Uterus (tissue), 4 donors: ENCODE measurements around the gene RTRAF. TPM values are rescaled to one million over a fixed set of nuclear protein-coding genes. Genes with fewer than 3 reads are reported as not detected.

Experiments used
- DNase-seq, 2 donors: peaks; one replicate each; pipeline ENCODE4 v3.0.0-alpha.2; 2019 to 2020
- H3K27ac ChIP-seq, 2 donors: fragments of 200-600 bp; sonication (generic); 1 replicate in 1 of 2; 2 replicates in 1 of 2; pipeline ENCODE4 v1.5.1; 2016 to 2018
- H3K27me3 ChIP-seq, 2 donors: fragments of 200-600 bp; sonication (generic); one replicate each; pipeline ENCODE4 v1.5.1; 2018 to 2019; ENCODE audit warnings: control low read depth in 1 of 2
- H3K36me3 ChIP-seq, 2 donors: fragments of 200-600 bp; sonication (generic); one replicate each; pipeline ENCODE4 v1.5.1; 2019; ENCODE audit warnings: control low read depth in 1 of 2
- H3K4me1 ChIP-seq, 2 donors: fragments of 200-600 bp; sonication (generic); one replicate each; pipeline ENCODE4 v1.5.1; 2018 to 2019; ENCODE audit warnings: control low read depth in 1 of 2
- H3K4me3 ChIP-seq, 2 donors: fragments of 200-600 bp; sonication (generic); 1 replicate in 1 of 2; 2 replicates in 1 of 2; pipeline ENCODE4 v1.5.1; 2018 to 2019; ENCODE audit warnings: mild to moderate bottlenecking in 1 of 2
- H3K9me3 ChIP-seq, 2 donors: fragments of 200-600 bp; sonication (generic); one replicate each; pipeline ENCODE4 v1.5.1; 2019; ENCODE audit warnings: control low read depth in 1 of 2
- POLR2A ChIP-seq, 2 donors: fragments of 450-650 bp; IDR thresholded peaks; one replicate each; pipeline ENCODE4 v1.6.1; 2016; ENCODE audit warnings: antibody characterized with exemption in 2 of 2, mild to moderate bottlenecking in 1 of 2, moderate library complexity in 1 of 2
- intact Hi-C: fragments of 100-400 bp; cut with DNase I; formaldehyde crosslinking; loops from one replicate; pipeline ENCODE4 v1.15.1; 2023; ENCODE audit warnings: low total_unique reads
- total RNA-seq, 4 donors: library from RNA; depleted of rRNA in 3 of 4; stranded (reverse); fragments of >200 nt in 3 of 4; gene quantifications; one replicate each; pipeline versions ENCODE4 v1.1.0 to v1.2.4, GENCODE V29; 2014 to 2023
- TF ChIP-seq, protein P1 (sequence below), 4 experiments: fragments of 200-600 bp in 2 of 4; fragments of 450-650 bp in 2 of 4; sonication (generic) in 2 of 4; IDR thresholded peaks; one replicate each; pipeline ENCODE4 v1.5.1; 2016 to 2019; ENCODE audit warnings: antibody characterized with exemption in 4 of 4, mild to moderate bottlenecking in 2 of 4, moderate library complexity in 1 of 4
- donor health status: DM: yes; HTN: yes; CAD: no.

RTRAF gene
- total RNA-seq, 4 donors from 2014 or later, result 21.8 to 129 (median 44.4) TPM

GRCh38 chr14:52044791-52045522 lies 55.6 kb downstream of the RTRAF start:
- Histone ChIP-seq H3K4me3 (no peak overlapping the region), H3K36me3 (no peaks in the 10 kb centered on the region), H3K27ac (peak overlapping the region; percentile 10 to 64), H3K4me1 (peaks cover 0 to 7% of the 10 kb centered on the region in 2 donors), H3K27me3 (no peaks in the 10 kb centered on the region), H3K9me3 (no peaks in the 10 kb centered on the region)
- no peak for TF ChIP-seq POLR2A (IDR thresholded peaks at IDR 0.05)
- TF ChIP-seq, protein P1, sequence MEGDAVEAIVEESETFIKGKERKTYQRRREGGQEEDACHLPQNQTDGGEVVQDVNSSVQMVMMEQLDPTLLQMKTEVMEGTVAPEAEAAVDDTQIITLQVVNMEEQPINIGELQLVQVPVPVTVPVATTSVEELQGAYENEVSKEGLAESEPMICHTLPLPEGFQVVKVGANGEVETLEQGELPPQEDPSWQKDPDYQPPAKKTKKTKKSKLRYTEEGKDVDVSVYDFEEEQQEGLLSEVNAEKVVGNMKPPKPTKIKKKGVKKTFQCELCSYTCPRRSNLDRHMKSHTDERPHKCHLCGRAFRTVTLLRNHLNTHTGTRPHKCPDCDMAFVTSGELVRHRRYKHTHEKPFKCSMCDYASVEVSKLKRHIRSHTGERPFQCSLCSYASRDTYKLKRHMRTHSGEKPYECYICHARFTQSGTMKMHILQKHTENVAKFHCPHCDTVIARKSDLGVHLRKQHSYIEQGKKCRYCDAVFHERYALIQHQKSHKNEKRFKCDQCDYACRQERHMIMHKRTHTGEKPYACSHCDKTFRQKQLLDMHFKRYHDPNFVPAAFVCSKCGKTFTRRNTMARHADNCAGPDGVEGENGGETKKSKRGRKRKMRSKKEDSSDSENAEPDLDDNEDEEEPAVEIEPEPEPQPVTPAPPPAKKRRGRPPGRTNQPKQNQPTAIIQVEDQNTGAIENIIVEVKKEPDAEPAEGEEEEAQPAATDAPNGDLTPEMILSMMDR (IDR thresholded peaks at IDR 0.05), result no peak
- DNase-seq, result peak in 1 of 2 donors; percentile 35
- intact Hi-C loops, result no loop called here

- no peaks in the 10 kb centered on the region for H3K9me3 ChIP-seq
- H3K27ac ChIP-seq, result no peak overlapping the region
- intact Hi-C loops, result no loop called here
- no peaks in the 10 kb centered on the region for H3K36me3 ChIP-seq
- no peak for TF ChIP-seq POLR2A (IDR thresholded peaks at IDR 0.05)
- TF ChIP-seq, protein P1 (IDR thresholded peaks at IDR 0.05), result no peak
- H3K4me3 ChIP-seq, result no peak overlapping the region
- no peaks in the 10 kb centered on the region for H3K27me3 ChIP-seq
- H3K4me1 ChIP-seq, result peaks cover 0 to 7% of the 10 kb centered on the region in 2 donors
- DNase-seq, result no peak
Measured at GRCh38 chr14:52046376-52046917, 57.1 kb downstream of the RTRAF start.

DNA sequence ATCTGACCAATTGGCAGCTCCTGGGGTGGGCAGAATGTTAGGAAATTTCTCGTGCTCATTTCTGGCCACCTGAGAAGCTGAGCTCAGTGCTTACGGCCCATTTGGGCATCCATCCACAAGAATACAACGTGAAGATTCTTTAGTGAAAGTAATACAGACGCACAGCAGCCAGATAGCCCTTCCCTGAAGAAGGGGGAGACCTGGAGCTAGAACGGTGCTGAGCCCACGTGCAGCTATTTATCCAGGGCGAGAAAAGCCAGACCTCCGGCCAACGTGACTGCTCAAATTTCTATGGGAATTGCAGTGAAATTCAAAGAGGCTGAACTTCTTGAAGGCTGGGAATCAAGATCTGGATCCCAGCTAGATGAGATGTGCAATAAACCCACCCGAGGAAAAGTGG lies 58.8 kb downstream of the RTRAF start:
- no peak for TF ChIP-seq POLR2A (IDR thresholded peaks at IDR 0.05)
- TF ChIP-seq, protein P1 (IDR thresholded peaks at IDR 0.05), result no peak
- intact Hi-C loops, result no loop called here

GRCh38 chr14:52048641-52049204 lies 59.4 kb downstream of the RTRAF start:
- intact Hi-C loops, result no loop called here
- Histone ChIP-seq H3K4me1 (peaks cover 4 to 13% of the 10 kb centered on the region in 2 donors), H3K9me3 (no peaks in the 10 kb centered on the region), H3K27ac (peak overlapping the region in 1 of 2 donors; percentile 43), H3K36me3 (no peaks in the 10 kb centered on the region), H3K4me3 (no peak overlapping the region), H3K27me3 (no peaks in the 10 kb centered on the region)
- DNase-seq, result peak in 1 of 2 donors; percentile 33
- TF ChIP-seq, protein P1 (IDR thresholded peaks at IDR 0.05), result no peak
- TF ChIP-seq POLR2A (IDR thresholded peaks at IDR 0.05), result no peak

More for the DNA sequence above, 58.8 kb downstream of the RTRAF start:
- H3K4me1 ChIP-seq, result peaks cover 2 to 12% of the 10 kb centered on the region in 2 donors
- no peak for DNase-seq
- H3K27ac ChIP-seq, result no peak overlapping the region
- no peak overlapping the region for H3K4me3 ChIP-seq
- H3K9me3 ChIP-seq, result no peaks in the 10 kb centered on the region
- no peaks in the 10 kb centered on the region for H3K36me3 ChIP-seq
- no peaks in the 10 kb centered on the region for H3K27me3 ChIP-seq

- Histone ChIP-seq H3K27me3 (no peaks in the 10 kb centered on the region), H3K27ac (no peak overlapping the region), H3K9me3 (no peaks in the 10 kb centered on the region), H3K4me3 (no peak overlapping the region), H3K4me1 (peaks cover 4 to 17% of the 10 kb centered on the region in 2 donors), H3K36me3 (no peaks in the 10 kb centered on the region)
- intact Hi-C loops, result no loop called here
- DNase-seq, result no peak
- no peak for TF ChIP-seq POLR2A (IDR thresholded peaks at IDR 0.05)
- TF ChIP-seq, protein P1 (IDR thresholded peaks at IDR 0.05), result no peak
Measured at GRCh38 chr14:52049271-52049670, 59.9 kb downstream of the RTRAF start.
